B cell (primary cell): ENCODE data around the gene RASL10B. TPM values are rescaled to one million over a fixed set of nuclear protein-coding genes. Genes with fewer than 3 reads are reported as not detected.

Source experiments
- ATAC-seq: fragments of 200-7000 bp; cut with Tn5 transposase; one replicate; pipeline ENCODE4 v1.10.0; 2021; ENCODE audit warnings: low read depth, mild to moderate bottlenecking, moderate number of reproducible peaks, moderate library complexity
- CTCF ChIA-PET: fragments of 350-600 bp; sonication (Branson Sonifier 250); formaldehyde crosslinking; loops from one replicate; lab custom pipeline; 2021; ENCODE audit warnings: antibody characterized with exemption, inconsistent platforms; lab: Charles Lee
- POLR2A ChIA-PET: fragments of 350-600 bp; sonication (Branson Sonifier 250); formaldehyde crosslinking; loops from one replicate; lab custom pipeline; 2021; ENCODE audit warnings: antibody characterized with exemption; lab: Charles Lee
- DNase-seq: peaks from one replicate; pipeline ENCODE4 v3.0.0; 2013
- H2AFZ ChIP-seq: 2 replicates; pipeline ENCODE4 v1.6.1; 2012; ENCODE audit warnings: mild to moderate bottlenecking, low read depth, low read length; ENCODE audit not compliant: insufficient read depth, poor library complexity, severe bottlenecking
- H3K27ac ChIP-seq, 2 donors: 1 replicate in 1 of 2; 2 replicates in 1 of 2; pipeline ENCODE4 v1.5.1; 2012 to 2013; ENCODE audit warnings: low read length in 2 of 2, mild to moderate bottlenecking in 2 of 2, moderate library complexity in 1 of 2
- H3K27me3 ChIP-seq, 4 experiments: fragments of 200-600 bp in 1 of 4; sonication (generic) in 1 of 4; replicated peaks in 1 of 4; 1 replicate in 2 of 4; 2 replicates in 2 of 4; pipeline versions ENCODE4 v1.6.1 to v1.7.0; 2013 to 2016; ENCODE audit warnings: low read length in 3 of 4, mild to moderate bottlenecking in 2 of 4, mixed read lengths in 1 of 4, moderate library complexity in 1 of 4; ENCODE audit not compliant: insufficient read depth in 4 of 4, control insufficient read depth in 3 of 4; ENCODE audit errors: control extremely low read depth in 1 of 4
- H3K36me3 ChIP-seq, 2 experiments: replicated peaks in 1 of 2; 1 replicate in 1 of 2; 2 replicates in 1 of 2; pipeline versions ENCODE4 v1.6.1 to v1.7.1; 2013; ENCODE audit warnings: low read length in 1 of 2; ENCODE audit not compliant: insufficient read depth in 2 of 2, control insufficient read depth in 1 of 2; ENCODE audit errors: control extremely low read depth in 1 of 2, extremely low read depth in 1 of 2
- H3K4me1 ChIP-seq, 2 donors: fragments of 200-600 bp in 1 of 2; sonication (generic) in 1 of 2; 1 replicate in 1 of 2; 2 replicates in 1 of 2; pipeline versions ENCODE4 v1.5.1 to v1.6.1; 2013 to 2017; ENCODE audit warnings: low read length in 2 of 2; ENCODE audit not compliant: control insufficient read depth in 2 of 2, insufficient read depth in 2 of 2
- H3K4me2 ChIP-seq: replicated peaks from 2 replicates; pipeline ENCODE3; 2012; ENCODE audit warnings: mild to moderate bottlenecking, low read depth, low read length; ENCODE audit not compliant: poor library complexity, severe bottlenecking
- H3K4me3 ChIP-seq, 5 experiments: fragments of 200-600 bp in 1 of 5; sonication (generic) in 1 of 5; 1 replicate in 3 of 5; 2 replicates in 2 of 5; pipeline versions ENCODE4 v1.5.1 to v1.7.0; 2011 to 2016; ENCODE audit warnings: low read length in 4 of 5, mild to moderate bottlenecking in 4 of 5, low read depth in 2 of 5, control low read depth in 1 of 5, moderate library complexity in 1 of 5; ENCODE audit not compliant: insufficient read depth in 1 of 5; ENCODE audit errors: control extremely low read depth in 1 of 5, extremely low read depth in 1 of 5
- H3K79me2 ChIP-seq: fragments of 200-600 bp; sonication (generic); one replicate; pipeline ENCODE4 v1.6.0; 2016; ENCODE audit warnings: low read length; ENCODE audit not compliant: control insufficient read depth, insufficient read depth
- H3K9ac ChIP-seq: fragments of 200-600 bp; sonication (generic); 2 replicates; pipeline ENCODE4 v1.6.1; 2017; ENCODE audit warnings: mild to moderate bottlenecking, low read length, moderate library complexity
- H3K9me3 ChIP-seq, 3 donors: one replicate each; pipeline versions ENCODE4 v1.6.1 to v1.7.1; 2013; ENCODE audit warnings: low read length in 2 of 3; ENCODE audit not compliant: control insufficient read depth in 2 of 3, insufficient read depth in 1 of 3; ENCODE audit errors: control extremely low read depth in 1 of 3
- H4K20me1 ChIP-seq: 2 replicates; pipeline ENCODE4 v1.6.0; 2012; ENCODE audit warnings: mild to moderate bottlenecking, low read length; ENCODE audit not compliant: insufficient read depth, control insufficient read depth, poor library complexity, severe bottlenecking
- H3K27ac Mint-ChIP-seq: one replicate; pipeline ENCODE4 v1.8.0; 2021; ENCODE audit warnings: mixed read lengths
- H3K27me3 Mint-ChIP-seq: one replicate; pipeline ENCODE4 v1.8.0; 2021; ENCODE audit warnings: mixed read lengths
- H3K4me1 Mint-ChIP-seq: one replicate; pipeline ENCODE4 v1.8.0; 2021; ENCODE audit warnings: mixed read lengths
- H3K4me3 Mint-ChIP-seq: one replicate; pipeline ENCODE4 v1.8.0; 2021; ENCODE audit warnings: mixed read lengths
- H3K9me3 Mint-ChIP-seq: one replicate; pipeline ENCODE4 v1.8.0; 2022; ENCODE audit warnings: mixed read lengths; ENCODE audit not compliant: insufficient read depth
- EZH2 ChIP-seq: IDR thresholded peaks from 2 replicates; pipeline ENCODE4 v1.6.1; 2012; ENCODE audit warnings: borderline replicate concordance, low read depth, mild to moderate bottlenecking, moderate library complexity, low read length; ENCODE audit not compliant: insufficient read depth, poor library complexity, severe bottlenecking
- WGBS: methylation state at CpG from one replicate; pipeline ENCODE4 v1.1.5; 2013; ENCODE audit warnings: missing lambda C conversion rate; ENCODE audit not compliant: insufficient coverage; 5-methylcytosine and 5-hydroxymethylcytosine counted together
- intact Hi-C: fragments of 100-400 bp; cut with micrococcal nuclease; formaldehyde crosslinking; loops from one replicate; pipeline ENCODE4 v1.10.0; 2022
- polyA plus RNA-seq: library from polyadenylated mRNA; depleted of rRNA; stranded (reverse); fragments of >200 nt; gene quantifications from 2 replicates; pipeline ENCODE4 v1.2.3, GENCODE V29; 2012
- total RNA-seq, 2 donors: library from RNA; stranded (reverse); fragments of 120-200 nt in 1 of 2; gene quantifications; 1 replicate in 1 of 2; 2 replicates in 1 of 2; pipeline versions ENCODE4 v1.2.3 to v1.2.4, GENCODE V29; 2013 to 2022
- TF ChIP-seq, protein P1 (sequence below): fragments of 200-600 bp; IDR thresholded peaks from one replicate; pipeline ENCODE4 v1.8.0; 2022; ENCODE audit warnings: antibody characterized with exemption, mild to moderate bottlenecking

RASL10B gene
- total and polyA plus RNA-seq, 2 donors (not counting 1 experiment from before 2014, with no cell fraction given): 0.06 TPM; not detected in 1

- TF ChIP-seq EZH2: no peak
- TF ChIP-seq, protein P1, sequence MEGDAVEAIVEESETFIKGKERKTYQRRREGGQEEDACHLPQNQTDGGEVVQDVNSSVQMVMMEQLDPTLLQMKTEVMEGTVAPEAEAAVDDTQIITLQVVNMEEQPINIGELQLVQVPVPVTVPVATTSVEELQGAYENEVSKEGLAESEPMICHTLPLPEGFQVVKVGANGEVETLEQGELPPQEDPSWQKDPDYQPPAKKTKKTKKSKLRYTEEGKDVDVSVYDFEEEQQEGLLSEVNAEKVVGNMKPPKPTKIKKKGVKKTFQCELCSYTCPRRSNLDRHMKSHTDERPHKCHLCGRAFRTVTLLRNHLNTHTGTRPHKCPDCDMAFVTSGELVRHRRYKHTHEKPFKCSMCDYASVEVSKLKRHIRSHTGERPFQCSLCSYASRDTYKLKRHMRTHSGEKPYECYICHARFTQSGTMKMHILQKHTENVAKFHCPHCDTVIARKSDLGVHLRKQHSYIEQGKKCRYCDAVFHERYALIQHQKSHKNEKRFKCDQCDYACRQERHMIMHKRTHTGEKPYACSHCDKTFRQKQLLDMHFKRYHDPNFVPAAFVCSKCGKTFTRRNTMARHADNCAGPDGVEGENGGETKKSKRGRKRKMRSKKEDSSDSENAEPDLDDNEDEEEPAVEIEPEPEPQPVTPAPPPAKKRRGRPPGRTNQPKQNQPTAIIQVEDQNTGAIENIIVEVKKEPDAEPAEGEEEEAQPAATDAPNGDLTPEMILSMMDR: peak; percentile 56
- Histone ChIP-seq H3K9me3 (peaks cover 0 to 3% (median 0%) of the 10 kb centered on the region in 3 donors), H3K4me1 (peaks cover 7 to 13% of the 10 kb centered on the region in 2 donors), H3K79me2 (no peaks in the 10 kb centered on the region), H3K4me3 (no peak overlapping the region), H3K27me3 (no peaks in the 10 kb centered on the region), H4K20me1 (no peaks in the 10 kb centered on the region), H3K27ac (no peak overlapping the region), H3K36me3 (no peaks in the 10 kb centered on the region), H3K9ac (no peak overlapping the region), H3K4me2 (no peak overlapping the region), H2AFZ (no peak overlapping the region)
- POLR2A ChIA-PET: interaction anchor here (0.5 to 1.2 kb wide), 2 partner anchors 37 to 42 kb away, joined by 6 to 8 read pairs; partner anchors contain the start of gene TAF15
- H3K27me3 Mint-ChIP-seq: peaks cover 6% of the 10 kb centered on the region
- H3K4me3 Mint-ChIP-seq: peak overlapping the region; percentile 16
- intact Hi-C loops: loop anchor here (10.0 kb wide), 1 partner anchor 718 kb away; the partner anchor contains the start of gene ZNHIT3
- H3K4me1 Mint-ChIP-seq: peaks cover 8% of the 10 kb centered on the region
- no peak overlapping the region for H3K27ac Mint-ChIP-seq
- WGBS: 65% methylated on average over 3 of the region's 7 CpGs
- ATAC-seq (no peak), DNase-seq (peak; percentile 45)
- CTCF ChIA-PET: interaction anchor here (0.6 to 10.2 kb wide), 9 partner anchors 9 to 66 kb away, joined by 3 to 349 read pairs (median 6); partner anchors contain the start of genes MMP28 and TAF15
- H3K9me3 Mint-ChIP-seq: no peaks in the 10 kb centered on the region
Measured at GRCh38 chr17:35766903-35767510, 35.6 kb downstream of the RASL10B start.

GRCh38 chr17:35768797-35769196 is 37.4 kb downstream of the RASL10B start:
- Mint-ChIP-seq H3K27ac (no peak overlapping the region), H3K4me1 (peaks cover 8% of the 10 kb centered on the region), H3K9me3 (no peaks in the 10 kb centered on the region), H3K4me3 (no peak overlapping the region), H3K27me3 (peaks cover 13% of the 10 kb centered on the region)
- no peak overlapping the region for H3K4me3 ChIP-seq
- ATAC-seq: no peak
- no peaks in the 10 kb centered on the region for H3K79me2 ChIP-seq
- no peak overlapping the region for H3K9ac ChIP-seq
- peaks cover 7 to 11% of the 10 kb centered on the region in 2 donors for H3K4me1 ChIP-seq
- POLR2A ChIA-PET: no interaction called here
- CTCF ChIA-PET: interaction anchor here (0.5 to 10.2 kb wide), 3 partner anchors 33 to 781 kb away, joined by 4 to 349 read pairs (median 8); partner anchors contain the start of gene TAF15
- no peaks in the 10 kb centered on the region for H4K20me1 ChIP-seq
- H3K4me2 ChIP-seq: no peak overlapping the region
- H2AFZ ChIP-seq: no peak overlapping the region
- no peak for DNase-seq
- H3K27ac ChIP-seq: no peak overlapping the region
- H3K27me3 ChIP-seq: no peaks in the 10 kb centered on the region
- H3K36me3 ChIP-seq: no peaks in the 10 kb centered on the region
- WGBS: no CpG with 5 or more reads among the region's 2 CpGs
- TF ChIP-seq, protein P1: no peak
- no peak for TF ChIP-seq EZH2
- H3K9me3 ChIP-seq: peaks cover 0 to 3% (median 0%) of the 10 kb centered on the region in 3 donors
- intact Hi-C loops: loop anchor here (10.0 kb wide), 1 partner anchor 716 kb away; the partner anchor contains the start of gene ZNHIT3
